NCI-H2227 treated with DMSO at 0.1 percent for 48 hours (cell line): ENCODE results near the gene MRGPRF.
A peak's percentile ranks its signal among the peaks of the same experiment; 100 is the strongest.

Experiments used
- DNase-seq: peaks from one replicate; lab custom pipeline; 2025; lab: John Stamatoyannopoulos, UW

The MRGPRF gene

DNA sequence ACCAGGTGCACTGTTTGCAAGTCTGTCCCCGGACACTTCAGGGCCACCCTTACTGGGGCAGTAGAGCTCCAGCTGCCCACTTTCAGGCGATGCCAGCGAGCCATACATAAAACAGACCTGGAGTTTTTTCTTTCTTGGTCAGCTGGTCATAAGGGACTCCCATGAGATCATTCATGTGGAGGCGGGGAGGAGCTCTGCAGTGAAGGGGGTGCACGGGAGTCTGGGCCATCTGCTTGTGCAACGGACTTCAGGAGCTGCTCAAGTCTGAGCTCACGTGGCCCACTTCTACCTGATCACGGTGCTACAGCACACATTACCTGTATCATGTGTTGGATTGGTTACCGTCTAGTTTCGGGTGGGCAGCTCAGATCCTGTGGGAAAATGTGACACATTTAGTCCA is 9.2 kb upstream of the MRGPRF start:
- DNase-seq: no peak

DNA sequence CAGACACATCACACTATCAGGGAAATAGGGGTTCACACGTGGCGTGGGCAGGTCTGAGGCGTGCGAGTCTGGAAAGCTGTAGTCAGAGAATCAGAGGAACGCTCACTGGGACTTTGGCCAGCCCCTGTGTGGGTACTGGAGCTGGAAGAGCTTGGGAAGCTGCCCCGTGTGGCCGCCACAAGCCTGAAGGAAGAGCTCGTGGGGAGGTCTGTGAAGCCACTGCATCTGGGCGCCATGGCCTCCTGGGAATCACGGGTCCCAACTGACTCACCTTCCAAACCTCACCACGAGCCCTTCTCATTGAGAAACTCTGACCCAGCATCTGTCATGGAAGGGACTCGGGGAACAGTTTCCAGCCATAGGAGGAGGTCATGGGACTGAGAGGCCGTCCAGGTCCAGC is 5.9 kb upstream of the MRGPRF start:
- no peak for DNase-seq

DNA sequence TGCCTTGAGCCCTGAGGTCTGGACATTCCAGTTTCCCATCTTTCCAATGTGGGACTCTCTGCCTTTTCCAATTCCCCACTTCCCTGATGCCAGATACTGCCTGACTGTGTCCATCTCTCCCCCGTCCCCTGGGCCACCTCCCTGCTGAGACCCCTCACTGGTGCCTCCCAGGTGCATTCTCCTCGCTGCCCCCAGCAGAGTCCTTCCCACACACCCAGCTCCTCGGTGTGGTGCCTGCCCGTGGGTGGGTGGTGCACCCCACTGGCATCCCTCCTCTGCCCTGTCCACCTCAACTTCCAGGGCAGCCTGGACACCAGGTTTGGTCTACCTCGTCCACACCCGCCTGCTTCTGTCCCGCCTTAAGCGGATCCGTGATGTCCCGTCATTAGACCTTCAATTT is 4.9 kb upstream of the MRGPRF start:
- DNase-seq: no peak

DNA sequence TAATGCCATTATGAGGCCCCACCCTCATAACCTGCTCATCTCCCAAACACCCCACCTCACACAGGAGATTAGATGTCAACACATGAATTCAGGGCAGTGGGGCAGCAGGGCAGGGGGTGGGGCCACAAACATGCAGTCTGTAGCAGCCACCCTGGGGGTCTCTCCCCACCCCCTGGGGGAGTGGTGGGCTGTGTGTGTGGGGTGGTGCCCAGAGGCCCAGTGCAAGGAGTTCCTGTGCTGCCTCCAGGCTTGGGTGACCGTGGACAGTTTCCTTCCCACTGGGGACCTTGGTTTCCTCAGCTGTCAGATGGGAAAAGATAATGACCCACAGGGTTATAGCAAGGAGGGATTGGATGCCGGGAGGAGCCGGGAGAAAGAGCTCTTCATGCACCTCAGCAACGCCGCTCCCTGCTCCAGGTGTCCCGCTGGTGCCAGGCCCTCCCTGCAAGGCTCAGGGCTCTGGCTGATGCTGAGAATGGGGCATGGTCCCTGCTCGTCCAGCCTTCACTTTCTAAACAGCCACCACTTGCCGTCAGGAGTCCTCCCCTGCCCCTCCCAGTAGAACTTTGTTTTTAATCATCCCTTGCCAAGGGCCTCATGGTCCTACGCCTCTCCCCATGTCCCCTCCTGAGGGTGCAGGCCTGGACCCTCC is 2.0 kb upstream of the MRGPRF start:
- DNase-seq: no peak

DNA sequence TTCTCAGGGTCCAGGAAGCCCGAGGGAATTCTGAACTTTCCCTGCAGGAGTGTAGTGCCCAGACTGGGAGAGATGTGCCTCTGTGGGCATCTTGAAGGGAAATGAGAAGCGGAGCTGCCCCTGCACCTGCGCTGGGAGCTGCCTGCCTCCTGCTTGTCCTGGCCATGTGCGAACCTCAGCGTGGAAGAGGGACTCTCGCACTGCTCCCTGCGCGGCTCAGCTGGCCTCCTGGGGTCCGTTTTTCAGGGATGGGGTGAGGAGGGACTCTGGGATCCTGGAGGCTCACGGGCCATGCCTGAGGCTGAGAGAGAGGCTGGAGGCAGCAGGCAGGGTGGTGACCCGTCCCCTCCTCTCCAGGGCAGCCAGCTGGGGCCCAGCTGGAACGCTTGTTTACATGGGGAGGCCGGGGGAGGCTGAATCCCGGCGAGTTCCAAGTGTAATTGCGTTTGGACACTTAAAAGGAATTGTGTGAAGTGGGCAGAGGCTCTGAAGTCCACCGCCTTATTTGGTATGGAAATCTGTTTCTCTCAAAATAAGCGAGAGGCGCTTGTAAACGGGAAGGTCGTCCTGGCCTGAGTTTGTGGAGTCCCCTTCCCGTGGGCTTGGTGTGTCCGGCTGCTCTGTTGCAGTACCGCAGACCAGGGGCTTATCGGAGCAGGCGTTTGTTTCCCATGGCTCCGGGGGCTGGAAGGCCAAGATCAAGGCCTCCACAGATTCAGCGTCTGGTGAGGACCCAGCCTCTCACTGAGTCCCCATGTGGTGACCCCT is 1.2 kb upstream of the MRGPRF start:
- DNase-seq: peak; percentile 31

DNA sequence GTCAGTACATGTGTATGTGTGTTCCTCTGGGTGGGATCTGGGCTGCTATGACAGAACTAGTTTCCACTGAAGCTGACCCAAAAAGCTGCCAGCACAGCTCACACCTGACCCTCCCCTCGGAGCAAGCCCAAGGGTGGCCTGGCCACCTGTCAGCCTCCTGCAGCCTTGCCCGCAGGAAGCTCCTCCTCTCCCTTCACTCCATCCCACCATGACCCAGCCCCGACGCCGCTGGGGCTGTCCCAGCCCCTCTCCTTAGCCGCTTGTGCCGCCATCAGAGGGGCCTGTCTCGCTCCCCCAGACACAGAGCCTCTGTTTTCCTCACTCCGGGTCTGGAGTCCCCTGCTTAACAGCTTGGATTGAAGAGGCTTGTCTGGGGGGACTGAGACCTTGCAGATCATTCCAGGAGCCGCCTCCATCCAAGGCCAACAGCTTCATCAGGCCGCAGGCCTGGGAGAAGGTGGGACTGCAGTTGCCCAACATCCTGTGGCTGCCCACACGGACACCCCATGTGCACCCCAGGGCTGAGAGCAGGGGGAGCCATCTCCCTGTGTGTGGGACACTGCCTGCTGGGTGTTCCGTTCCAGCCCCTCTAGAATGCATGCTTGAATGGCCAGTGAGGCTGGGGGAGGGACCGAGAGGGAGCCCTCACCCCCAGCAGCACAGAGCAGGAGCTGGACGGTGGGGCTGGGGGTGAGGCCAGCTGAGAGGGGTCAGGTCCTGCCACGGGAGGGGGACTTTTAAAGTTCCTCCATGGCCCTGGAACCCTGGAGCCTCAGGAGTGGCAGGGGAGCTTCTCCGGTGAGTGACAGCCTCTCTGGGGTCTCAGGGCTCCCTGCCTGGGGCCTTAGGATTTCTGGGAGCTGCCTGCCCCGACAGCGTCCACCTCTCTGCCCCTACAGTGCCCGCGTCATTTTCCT is 696 bp downstream of the MRGPRF start:
- DNase-seq: no peak

DNA sequence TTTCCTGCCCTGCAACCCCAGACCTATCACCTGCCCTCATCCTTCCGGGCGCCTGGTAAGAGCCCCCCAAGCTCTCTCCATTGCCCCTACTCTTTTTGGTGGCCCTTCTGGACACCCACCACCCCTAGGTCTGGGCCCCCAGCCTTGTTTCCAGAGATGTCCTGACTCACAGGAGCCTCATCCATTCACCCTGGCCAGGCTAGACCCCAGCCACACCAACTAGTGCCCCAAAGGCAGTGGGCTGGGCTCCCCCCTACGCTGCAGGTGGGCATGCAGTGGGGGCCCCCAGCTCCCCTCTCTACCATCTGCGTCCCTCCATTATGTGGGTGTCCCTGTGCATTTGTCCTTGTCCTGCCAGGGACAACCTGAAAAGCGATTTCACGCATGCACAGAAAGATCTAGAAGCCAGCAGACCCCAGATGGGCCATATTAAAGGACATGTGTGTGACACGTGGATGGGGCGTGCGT is 1.4 kb downstream of the MRGPRF start:
- DNase-seq: no peak

DNA sequence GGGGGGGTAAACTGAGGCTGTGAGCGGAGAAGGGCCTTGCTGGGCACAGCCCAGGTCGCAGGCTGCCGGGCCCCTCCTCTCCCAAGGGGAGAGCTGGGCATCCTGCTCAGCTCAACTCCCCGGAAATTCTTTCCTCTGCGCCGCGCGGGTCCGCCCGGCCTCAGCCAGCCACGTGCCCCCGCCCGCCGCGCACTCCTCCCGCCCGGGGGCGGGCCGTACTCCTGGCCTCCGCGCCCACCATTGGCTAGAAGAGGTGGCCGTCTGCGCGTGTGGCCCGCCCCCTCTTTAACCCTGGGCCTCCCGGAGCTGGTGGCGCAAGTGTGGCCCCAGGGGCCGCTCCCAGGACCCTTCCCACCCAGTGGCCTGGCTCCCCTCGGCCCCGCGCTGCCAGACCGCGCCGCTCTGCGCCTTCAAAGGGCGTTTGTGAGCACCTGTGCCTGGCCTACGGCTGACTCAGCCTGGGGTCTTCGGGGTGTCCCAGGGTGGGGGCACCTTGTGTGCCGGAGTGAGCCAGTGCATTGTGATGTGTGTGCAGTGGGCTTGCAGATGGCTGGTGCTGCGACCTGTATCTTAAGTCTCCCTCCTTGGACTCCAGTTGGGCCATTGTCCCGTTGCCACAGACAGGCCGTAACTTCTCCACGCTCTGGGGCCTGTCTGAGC is 2.0 kb downstream of the MRGPRF start:
- DNase-seq: no peak

DNA sequence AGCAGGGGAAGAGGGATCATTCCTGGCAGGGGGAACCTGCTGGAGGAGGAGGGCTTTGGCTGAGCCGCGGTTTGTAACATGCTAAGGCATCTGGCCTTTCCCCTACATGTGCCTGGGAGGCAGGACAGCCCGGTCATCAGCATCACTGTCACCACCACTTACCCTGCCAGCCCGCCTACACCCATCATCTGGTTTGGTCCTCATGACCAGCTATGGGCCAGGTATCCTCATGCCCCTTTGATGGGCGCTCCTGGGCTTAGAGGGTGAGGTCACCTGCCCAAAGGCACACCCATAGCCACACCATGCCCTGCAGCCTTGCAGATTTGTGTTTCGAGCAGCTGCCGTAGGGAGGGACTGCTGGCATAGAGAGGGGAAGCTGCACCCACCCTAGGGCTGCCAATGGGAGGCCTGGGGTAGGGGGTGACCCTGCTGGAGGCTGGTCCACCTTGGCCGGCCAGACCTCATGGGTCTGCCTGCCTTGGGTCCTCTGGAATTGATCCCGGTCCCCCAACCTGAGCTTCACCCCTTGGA is 2.6 kb downstream of the MRGPRF start:
- no peak for DNase-seq

DNA sequence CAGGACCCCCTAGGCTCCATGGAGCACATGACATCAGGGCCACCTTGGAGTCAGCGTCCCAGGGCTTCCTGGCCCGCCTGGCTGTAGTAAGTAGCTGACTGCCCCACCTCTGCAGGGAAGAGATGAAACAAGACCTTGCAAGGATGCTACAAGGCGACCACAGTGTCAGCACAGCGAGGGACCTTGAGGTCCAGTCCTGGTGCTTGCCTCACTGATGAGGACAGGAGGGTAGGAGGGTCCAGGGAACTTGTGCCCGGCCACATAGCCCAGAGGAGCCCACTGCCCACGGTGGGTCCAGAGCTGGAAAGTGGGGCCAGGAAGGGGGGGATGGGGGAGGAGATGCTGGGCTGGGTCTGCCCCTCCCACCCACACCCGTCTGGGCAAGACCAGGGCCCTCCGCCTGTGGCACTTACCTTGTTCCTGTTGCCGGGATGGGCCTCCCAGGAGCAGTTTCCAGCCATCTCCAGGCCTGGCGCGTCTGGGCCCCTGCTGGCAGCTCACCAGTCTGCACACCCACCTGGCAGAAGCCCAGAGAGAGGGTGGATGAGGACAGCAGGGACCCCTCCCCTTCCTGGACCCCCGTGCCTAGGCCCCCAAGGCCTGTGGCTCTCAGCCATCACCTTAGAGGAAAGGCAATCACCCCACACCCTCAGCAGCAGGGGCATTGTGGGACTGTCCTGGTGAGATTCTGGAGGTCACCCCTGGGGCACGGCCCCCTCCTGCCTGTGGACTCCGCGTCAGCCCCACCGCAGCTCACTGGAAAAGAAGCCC is 3.4 kb downstream of the MRGPRF start:
- no peak for DNase-seq

DNA sequence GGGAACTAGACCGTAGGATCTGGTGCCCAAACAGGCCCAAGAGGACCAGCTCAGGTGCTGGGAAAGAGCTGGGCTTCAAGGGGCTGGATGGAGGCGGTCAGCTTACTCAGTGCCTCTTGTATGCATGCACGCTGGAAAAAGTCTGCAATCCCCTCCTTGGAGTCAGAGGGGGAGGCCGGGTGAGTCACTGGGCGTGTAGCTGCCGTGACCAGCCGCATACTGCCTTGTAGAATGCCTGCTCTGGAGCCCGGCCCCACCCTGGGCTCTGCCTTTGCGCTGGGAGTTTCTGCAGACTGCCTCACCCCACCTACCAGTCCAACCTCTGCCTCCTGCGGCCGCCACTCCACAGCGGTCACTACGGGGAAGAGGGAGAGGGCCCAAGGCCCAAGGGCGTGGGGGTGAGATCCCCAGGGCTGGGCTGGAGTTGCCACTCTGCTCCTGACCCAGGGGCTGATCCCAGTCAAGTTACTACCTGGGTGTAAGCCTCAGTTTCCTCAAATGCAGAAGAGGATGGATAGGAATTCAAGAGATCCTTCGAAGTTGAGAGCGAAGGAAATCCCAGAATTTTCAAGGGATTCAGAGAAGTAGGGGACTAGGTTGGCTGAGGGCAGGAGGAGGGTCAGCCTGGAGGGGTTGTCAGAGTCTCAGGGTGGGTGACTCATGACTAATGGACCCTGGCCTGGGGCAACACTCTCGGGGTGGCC is 4.2 kb downstream of the MRGPRF start:
- no peak for DNase-seq

DNA sequence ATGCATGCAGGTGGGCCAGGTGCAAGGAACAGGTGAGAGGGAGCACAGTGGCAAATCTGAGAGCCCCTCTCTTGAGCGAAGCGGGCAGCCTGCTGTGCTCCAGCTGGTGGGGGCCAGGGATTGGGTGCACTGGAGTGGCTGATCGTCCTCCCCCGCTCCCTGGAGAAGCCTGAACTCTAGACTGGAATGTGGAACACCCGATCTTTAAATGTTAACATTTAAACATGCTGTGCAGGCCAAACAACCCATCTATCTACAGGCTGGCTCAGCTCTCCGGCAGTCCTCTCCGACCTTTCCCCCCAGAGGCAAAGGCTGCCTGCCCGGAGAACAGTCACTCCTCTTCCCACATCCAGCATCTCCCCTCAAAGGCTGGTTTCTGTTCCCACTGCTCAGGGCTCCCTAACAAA is 5.1 kb downstream of the MRGPRF start:
- DNase-seq: no peak

DNA sequence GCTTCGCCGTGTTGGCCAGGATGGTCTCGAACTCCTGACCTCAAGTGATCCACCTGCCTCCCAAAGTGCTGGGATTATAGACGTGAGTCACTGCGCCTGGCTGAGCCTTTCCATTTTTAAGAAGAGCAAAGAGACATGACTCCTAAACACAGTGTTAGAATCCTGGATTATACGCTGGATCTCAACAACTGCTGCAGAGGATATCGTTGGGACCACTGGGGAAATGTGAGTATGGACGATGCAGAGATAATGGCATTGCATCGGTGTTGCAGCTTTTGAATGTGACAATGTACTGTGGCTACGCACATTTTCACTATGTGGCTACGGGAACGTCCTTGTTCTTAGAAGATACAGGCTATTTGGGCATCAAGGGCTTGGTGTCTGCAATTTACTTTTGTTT is 6.2 kb downstream of the MRGPRF start:
- DNase-seq: no peak

DNA sequence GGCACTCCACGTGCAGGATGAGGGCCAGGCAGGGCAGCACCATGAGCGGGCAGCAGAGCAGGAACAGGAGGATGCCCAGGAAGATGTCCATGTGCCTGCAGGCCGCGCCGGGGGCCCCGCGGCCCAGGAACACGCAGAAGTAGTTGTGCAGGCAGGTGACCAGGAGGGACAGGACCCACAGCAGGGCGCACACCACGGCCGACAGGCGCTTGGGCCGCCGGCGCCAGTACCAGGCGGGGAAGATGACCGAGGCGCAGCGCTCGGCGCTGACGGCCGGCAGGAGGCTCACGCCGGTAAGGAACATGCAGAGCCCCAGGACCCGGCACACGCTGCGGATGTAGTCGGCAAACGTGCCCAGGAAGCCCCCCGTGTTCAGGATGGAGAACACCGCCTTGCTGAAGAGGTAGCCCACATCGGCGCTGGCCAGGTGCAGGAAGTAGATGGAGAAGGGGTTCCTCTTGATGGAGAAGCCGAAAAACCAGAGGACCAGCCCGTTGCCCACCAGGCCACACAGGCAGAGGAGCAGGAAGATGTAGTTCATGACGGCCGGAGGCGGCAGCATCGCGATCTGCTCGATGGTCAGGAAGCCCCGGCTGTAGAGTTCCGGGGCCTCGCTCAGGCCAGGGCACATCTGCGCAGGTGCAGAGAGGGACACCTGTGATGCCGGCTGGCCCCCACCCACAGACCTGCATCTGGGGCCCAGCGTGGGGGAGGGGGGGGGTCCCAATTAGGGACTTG is 7.2 kb downstream of the MRGPRF start:
- no peak for DNase-seq

DNA sequence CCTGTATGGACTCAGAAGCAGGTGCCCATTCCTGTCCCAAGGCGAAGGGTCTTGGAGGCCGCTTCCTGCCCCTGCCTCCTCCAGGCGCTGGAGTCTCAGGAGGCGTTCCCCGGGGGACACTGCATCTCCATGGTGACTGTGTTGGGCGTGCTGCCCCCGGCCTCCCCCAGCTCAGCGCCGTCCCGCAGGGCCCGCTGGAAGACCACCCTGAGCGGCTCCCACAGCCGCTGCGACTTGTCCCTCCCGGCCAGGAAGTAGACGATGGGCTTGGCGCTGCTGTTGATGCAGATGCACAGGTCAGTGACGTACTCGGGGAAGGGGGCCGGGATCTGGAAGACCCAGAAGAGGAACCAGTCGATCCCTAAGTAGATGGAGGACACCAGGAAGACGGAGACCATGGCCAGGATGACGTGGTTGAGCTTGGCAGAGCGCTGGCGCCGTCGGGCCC is 7.8 kb downstream of the MRGPRF start:
- no peak for DNase-seq

DNA sequence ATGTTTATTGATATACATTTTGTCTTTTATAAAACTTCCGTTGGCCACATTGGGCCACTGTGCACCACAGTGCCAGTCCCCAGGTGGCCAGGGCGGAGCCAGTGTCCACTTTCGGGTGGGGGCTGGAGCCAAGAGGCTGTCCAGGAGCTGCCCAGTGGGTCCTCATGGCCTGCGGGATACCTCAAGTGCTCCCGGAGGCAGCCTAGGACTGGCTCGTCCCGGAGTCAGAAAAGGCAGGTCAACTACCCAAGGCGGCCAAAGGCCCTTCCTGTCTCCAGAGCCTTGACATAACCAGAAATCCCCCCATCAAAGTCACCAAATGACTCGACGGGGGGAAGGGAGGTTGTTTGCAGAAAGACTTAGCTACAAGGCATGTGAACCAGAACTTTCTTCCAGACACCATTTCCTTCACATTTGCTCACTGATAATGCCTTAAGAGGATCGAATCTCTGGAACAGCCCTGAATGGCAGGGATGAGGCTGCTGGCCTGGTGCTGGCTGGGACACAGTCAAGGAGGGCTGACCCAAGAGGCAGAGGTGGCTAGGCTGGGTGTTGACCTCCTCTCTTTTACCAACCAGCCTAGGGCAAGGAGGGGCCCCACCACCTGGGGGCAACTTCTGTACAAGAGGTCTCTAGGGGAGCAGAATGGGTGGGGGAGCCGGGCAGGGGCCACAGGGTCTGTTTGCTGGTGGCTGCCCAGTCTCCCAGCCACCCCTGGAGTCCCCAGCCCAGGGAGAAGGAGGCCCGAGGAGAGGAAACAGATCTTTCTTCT is 8.4 kb downstream of the MRGPRF start:
- no peak for DNase-seq

DNA sequence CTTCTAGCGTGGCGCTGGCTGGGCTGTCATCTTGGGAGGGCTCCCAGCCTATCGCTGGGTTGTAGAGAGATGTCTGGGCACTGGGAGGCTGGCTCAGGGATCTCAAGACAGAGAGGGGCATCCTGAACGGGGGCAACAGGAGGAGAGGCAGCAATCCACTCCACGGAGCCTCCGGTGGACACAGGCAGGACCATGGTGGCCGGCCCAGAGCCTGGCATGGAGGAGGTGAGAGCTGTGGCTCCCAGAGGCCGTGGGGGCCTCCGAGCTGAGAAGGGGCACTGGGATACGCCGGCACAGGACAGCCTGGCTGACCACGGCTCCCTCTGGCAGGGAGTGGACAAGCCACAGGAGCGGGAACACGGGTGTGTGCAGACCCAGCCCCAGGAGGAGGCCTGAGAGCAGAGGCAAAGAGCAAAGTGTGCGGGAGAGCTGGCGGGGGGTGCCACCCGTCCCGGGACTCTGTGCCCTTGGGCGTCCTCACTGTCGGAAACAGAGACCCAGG is 9.1 kb downstream of the MRGPRF start:
- DNase-seq: no peak

DNA sequence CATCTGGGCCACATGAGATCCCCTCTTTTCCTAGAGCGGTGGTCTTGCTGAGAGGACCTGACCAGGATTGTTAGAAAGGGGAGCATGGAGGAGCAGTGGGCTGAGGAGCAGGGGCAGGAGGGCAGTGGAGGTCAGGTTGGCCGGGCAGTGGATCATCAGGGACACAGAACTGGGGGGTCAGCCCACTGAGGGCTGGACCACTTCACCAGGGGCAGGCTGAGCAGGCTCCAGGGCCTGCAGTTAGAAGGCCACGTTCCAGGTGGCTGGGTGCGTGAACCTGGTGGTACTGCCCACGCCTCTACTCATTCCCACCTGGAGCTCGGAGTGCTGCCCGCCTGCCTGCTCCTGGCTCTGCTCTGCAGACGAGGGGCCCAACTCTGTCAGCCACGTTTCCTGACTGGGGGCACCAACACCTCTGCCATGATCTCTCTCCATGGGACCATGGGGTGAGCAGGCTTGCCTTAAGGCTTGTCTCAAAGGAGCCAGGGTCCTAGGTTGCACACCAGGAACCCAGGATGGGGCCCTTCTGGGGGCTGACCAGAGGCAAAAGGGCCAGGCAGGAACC is 9.7 kb downstream of the MRGPRF start:
- no peak for DNase-seq
